SU-DHL-6 (cell line): ENCODE measurements around the gene TSHZ2.

Source experiments
- H2AFZ ChIP-seq: fragments of 200-600 bp; sonication (generic); 2 replicates; pipeline ENCODE4 v1.6.1; 2014; ENCODE audit warnings: low read depth, mild to moderate bottlenecking, moderate library complexity, mixed read lengths, antibody characterized with exemption, low read length; ENCODE audit not compliant: severe bottlenecking
- H3F3A ChIP-seq: fragments of 200-600 bp; shearing (Covaris generic); 2 replicates; pipeline ENCODE4 v1.6.0; 2016; ENCODE audit warnings: antibody characterized with exemption, mild to moderate bottlenecking; ENCODE audit not compliant: insufficient read depth
- H3K27ac ChIP-seq: fragments of 200-600 bp; sonication (generic); 2 replicates; pipeline ENCODE4 v1.5.1; 2016; ENCODE audit warnings: low read depth, mild to moderate bottlenecking, low read length, moderate library complexity, mixed read lengths
- H3K27me3 ChIP-seq: fragments of 200-600 bp; sonication (generic), shearing (Covaris generic); 2 replicates; pipeline ENCODE4 v1.6.0; 2014; ENCODE audit warnings: mild to moderate bottlenecking, low read length
- H3K36me3 ChIP-seq: fragments of 200-600 bp; sonication (generic); 2 replicates; pipeline ENCODE4 v1.6.1; 2014; ENCODE audit warnings: mild to moderate bottlenecking, low read length, mixed read lengths
- H3K4me2 ChIP-seq: fragments of 300-600, 200-600 bp; shearing (Covaris generic), sonication (generic); 2 replicates; pipeline ENCODE4 v1.6.0; 2014; ENCODE audit warnings: low read length, low read depth, mild to moderate bottlenecking; ENCODE audit not compliant: poor library complexity, severe bottlenecking
- H3K4me3 ChIP-seq: fragments of 200-600 bp; sonication (generic); 2 replicates; pipeline ENCODE4 v1.5.1; 2014; ENCODE audit warnings: antibody characterized with exemption, low read length, mild to moderate bottlenecking, mixed read lengths; ENCODE audit not compliant: insufficient read depth, poor library complexity, severe bottlenecking
- H3K79me2 ChIP-seq: fragments of 200-600 bp; sonication (generic); 2 replicates; pipeline ENCODE4 v1.6.1; 2014; ENCODE audit warnings: mild to moderate bottlenecking, low read length, moderate library complexity; ENCODE audit not compliant: insufficient read depth
- H3K9ac ChIP-seq: fragments of 200-600 bp; sonication (generic); 2 replicates; pipeline ENCODE4 v1.7.0; 2014; ENCODE audit warnings: mild to moderate bottlenecking, low read length
- H3K9me2 ChIP-seq: fragments of 200-600 bp; sonication (generic); replicated peaks from 2 replicates; pipeline ENCODE4 v1.6.1; 2014; ENCODE audit warnings: low read length; ENCODE audit not compliant: insufficient read depth
- H3K9me3 ChIP-seq: fragments of 200-600 bp; sonication (generic); 2 replicates; pipeline ENCODE4 v1.6.1; 2014; ENCODE audit warnings: low read length, mixed read lengths; ENCODE audit not compliant: insufficient read depth
- H4K20me1 ChIP-seq: fragments of 200-600 bp; sonication (generic); 2 replicates; pipeline ENCODE4 v1.6.1; 2014; ENCODE audit warnings: low read depth, mild to moderate bottlenecking, antibody characterized with exemption, low read length, moderate library complexity, mixed read lengths
- CTCF ChIP-seq: fragments of 200-600 bp; sonication (generic); IDR thresholded peaks from one replicate; pipeline ENCODE4 v1.5.1; 2017; ENCODE audit warnings: antibody characterized with exemption, mild to moderate bottlenecking, low read length, moderate library complexity; ENCODE audit not compliant: insufficient read depth, poor library complexity, severe bottlenecking
- EZH2phosphoT487 ChIP-seq: fragments of 200-600 bp; sonication (generic), shearing (Covaris generic); conservative IDR thresholded peaks from 2 replicates; pipeline ENCODE4 v1.6.1; 2018; ENCODE audit warnings: mild to moderate bottlenecking, antibody characterized with exemption, low read length, moderate library complexity, mixed read lengths

The TSHZ2 gene

GRCh38 chr20:53205046-53205445 lies 232.9 kb downstream of the TSHZ2 start:
- no peak for TF ChIP-seq EZH2phosphoT487
- no peak for TF ChIP-seq CTCF
- Histone ChIP-seq H3K79me2 (no peaks in the 10 kb centered on the region), H3K27ac (no peak overlapping the region), H3K9me2 (no peaks in the 10 kb centered on the region), H3K4me3 (no peak overlapping the region), H3K36me3 (no peaks in the 10 kb centered on the region), H4K20me1 (no peaks in the 10 kb centered on the region), H3F3A (no peaks in the 10 kb centered on the region), H3K9ac (no peak overlapping the region), H3K9me3 (no peaks in the 10 kb centered on the region), H3K27me3 (no peaks in the 10 kb centered on the region), H3K4me2 (no peak overlapping the region), H2AFZ (no peak overlapping the region)

GRCh38 chr20:53208110-53208832 lies 236.1 kb downstream of the TSHZ2 start:
- Histone ChIP-seq H3K79me2 (no peaks in the 10 kb centered on the region), H3K4me3 (no peak overlapping the region), H4K20me1 (no peaks in the 10 kb centered on the region), H3K36me3 (no peaks in the 10 kb centered on the region), H3F3A (no peaks in the 10 kb centered on the region), H3K4me2 (no peak overlapping the region), H3K9ac (no peak overlapping the region), H2AFZ (no peak overlapping the region), H3K27me3 (no peaks in the 10 kb centered on the region), H3K9me3 (no peaks in the 10 kb centered on the region), H3K9me2 (no peaks in the 10 kb centered on the region), H3K27ac (no peak overlapping the region)
- peak; percentile 30 for TF ChIP-seq CTCF
- TF ChIP-seq EZH2phosphoT487: no peak

- Histone ChIP-seq H4K20me1 (no peaks in the 10 kb centered on the region), H3F3A (no peaks in the 10 kb centered on the region), H3K27me3 (no peaks in the 10 kb centered on the region), H3K9me3 (no peaks in the 10 kb centered on the region), H3K9ac (no peak overlapping the region), H2AFZ (no peak overlapping the region), H3K4me3 (no peak overlapping the region), H3K36me3 (no peaks in the 10 kb centered on the region), H3K9me2 (no peaks in the 10 kb centered on the region), H3K79me2 (no peaks in the 10 kb centered on the region), H3K27ac (no peak overlapping the region), H3K4me2 (no peak overlapping the region)
- TF ChIP-seq CTCF (no peak), EZH2phosphoT487 (no peak)
Measured at GRCh38 chr20:53210041-53210440, 237.9 kb downstream of the TSHZ2 start.
